HG03095 (cell line): ENCODE data around the gene ZNF423.

Experiments used
- ATAC-seq: cut with Tn5 transposase; IDR thresholded peaks from one replicate; pipeline ENCODE4 v1.9.1; 2021; ENCODE audit warnings: moderate library complexity; ENCODE audit not compliant: unreplicated experiment

Gene ZNF423

GRCh38 chr16:49788986-49789385 is 66.9 kb downstream of the ZNF423 start:
- no peak for ATAC-seq

GRCh38 chr16:49788572-49788971 is 67.3 kb downstream of the ZNF423 start:
- no peak for ATAC-seq

GRCh38 chr16:49786926-49787557 is 68.9 kb downstream of the ZNF423 start:
- no peak for ATAC-seq

- ATAC-seq, result no peak
These were observed 69.9 kb downstream of the ZNF423 start for GRCh38 chr16:49785970-49786369.

- no peak for ATAC-seq
These were observed 73.5 kb downstream of the ZNF423 start for GRCh38 chr16:49782405-49782804.

GRCh38 chr16:49781401-49781800 is 74.5 kb downstream of the ZNF423 start:
- no peak for ATAC-seq

GRCh38 chr16:49780433-49780832 is 75.5 kb downstream of the ZNF423 start:
- no peak for ATAC-seq

GRCh38 chr16:49779979-49780378 is 75.9 kb downstream of the ZNF423 start:
- ATAC-seq, result no peak

- ATAC-seq, result no peak
These were observed 77.5 kb downstream of the ZNF423 start for GRCh38 chr16:49778202-49778930.

GRCh38 chr16:49776734-49777133 is 79.2 kb downstream of the ZNF423 start:
- no peak for ATAC-seq

GRCh38 chr16:49776085-49776595 is 79.8 kb downstream of the ZNF423 start:
- no peak for ATAC-seq

- no peak for ATAC-seq
These were observed 80.3 kb downstream of the ZNF423 start for GRCh38 chr16:49775581-49775980.

- ATAC-seq, result no peak
These were observed 80.9 kb downstream of the ZNF423 start for GRCh38 chr16:49775018-49775417.

- ATAC-seq, result no peak
These were observed 82.1 kb downstream of the ZNF423 start for GRCh38 chr16:49773534-49774475.

GRCh38 chr16:49767998-49768397 is 87.9 kb downstream of the ZNF423 start:
- ATAC-seq, result no peak

GRCh38 chr16:49767414-49767813 is 88.5 kb downstream of the ZNF423 start:
- ATAC-seq, result no peak

GRCh38 chr16:49766225-49766624 is 89.7 kb downstream of the ZNF423 start:
- no peak for ATAC-seq

GRCh38 chr16:49763826-49764225 is 92.1 kb downstream of the ZNF423 start:
- ATAC-seq, result no peak

GRCh38 chr16:49760815-49761214 is 95.1 kb downstream of the ZNF423 start:
- no peak for ATAC-seq

GRCh38 chr16:49757559-49758069 is 98.3 kb downstream of the ZNF423 start:
- ATAC-seq, result no peak
